Measurements from ENCODE around the gene INTS1.

Gene INTS1

DNA sequence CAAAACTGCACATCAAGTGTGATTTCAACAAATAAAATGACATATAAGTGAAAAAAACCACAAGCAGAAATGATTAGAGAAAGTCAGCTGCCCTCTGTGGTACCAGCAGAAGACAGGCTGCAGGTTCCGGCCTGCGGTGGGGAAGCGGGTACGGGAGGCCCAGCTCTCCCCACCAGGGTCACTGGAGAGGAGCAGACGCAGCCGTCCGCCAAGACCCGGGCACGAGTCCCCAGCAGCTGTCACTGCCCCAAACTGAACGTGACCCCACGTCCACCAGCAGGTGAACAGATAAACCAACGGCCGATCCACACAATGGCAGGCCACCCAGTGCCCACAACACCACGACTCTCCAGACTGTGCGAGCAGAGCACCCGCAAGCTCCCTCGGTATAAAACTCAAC is 28.8 kb downstream of the INTS1 start:
- TF ChIP-seq POLR2A (IDR thresholded peaks at IDR 0.05; ENCODE audit: low read depth, low read length) = no peak
- TF ChIP-seq SPI1 (IDR thresholded peaks at IDR 0.05; ENCODE audit: low read depth, low read length) = no peak
- TF ChIP-seq PAX5 (IDR thresholded peaks at IDR 0.05; ENCODE audit: insufficient read depth, low read length, severe bottlenecking) = no peak
- no peak for TF ChIP-seq POLR2AphosphoS5 (IDR thresholded peaks at IDR 0.05; ENCODE audit: low read depth, low read length)
- TF ChIP-seq POU2F2 (IDR thresholded peaks at IDR 0.05; ENCODE audit: low read depth, low read length) = no peak
- no peak for TF ChIP-seq TAF1 (IDR thresholded peaks at IDR 0.05; ENCODE audit: low read depth, low read length)
- FAIRE-seq (no peak), DNase-seq (ENCODE audit: insufficient read length, low spot score) (no peak)

DNA sequence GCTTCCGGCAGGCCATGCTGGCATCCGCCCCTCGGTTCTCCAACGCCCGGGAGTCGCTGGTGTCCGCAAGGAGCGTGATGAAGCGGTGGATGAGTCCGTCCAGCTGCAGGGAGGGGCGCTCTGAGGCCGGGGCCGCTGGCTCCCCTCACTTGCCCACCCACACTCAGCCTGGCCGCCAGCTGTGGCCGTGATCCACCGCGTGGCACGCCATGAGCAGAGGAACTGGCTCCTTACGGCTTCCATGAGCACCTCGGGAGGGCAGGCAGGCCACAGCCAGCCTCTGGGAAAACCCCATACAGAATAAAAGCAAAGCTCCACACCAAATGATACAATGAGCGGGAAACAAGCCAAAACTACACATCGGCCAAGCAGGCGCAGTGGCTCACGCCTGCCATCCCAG is 29.5 kb downstream of the INTS1 start:
- FAIRE-seq (no peak), DNase-seq (ENCODE audit: insufficient read length, low spot score) (no peak)
- TF ChIP-seq POU2F2 (IDR thresholded peaks at IDR 0.05; ENCODE audit: low read depth, low read length) = no peak
- TF ChIP-seq SPI1 (IDR thresholded peaks at IDR 0.05; ENCODE audit: low read depth, low read length) = no peak
- TF ChIP-seq PAX5 (IDR thresholded peaks at IDR 0.05; ENCODE audit: insufficient read depth, low read length, severe bottlenecking) = no peak
- TF ChIP-seq TAF1 (IDR thresholded peaks at IDR 0.05; ENCODE audit: low read depth, low read length) = no peak
- TF ChIP-seq POLR2A (IDR thresholded peaks at IDR 0.05; ENCODE audit: low read depth, low read length) = no peak
- no peak for TF ChIP-seq POLR2AphosphoS5 (IDR thresholded peaks at IDR 0.05; ENCODE audit: low read depth, low read length)

- FAIRE-seq (peak; percentile 97), DNase-seq (ENCODE audit: insufficient read length, low spot score) (peak; percentile 100)
- TF ChIP-seq TAF1 (IDR thresholded peaks at IDR 0.05; ENCODE audit: low read depth, low read length) = no peak
- no peak for TF ChIP-seq POLR2A (IDR thresholded peaks at IDR 0.05; ENCODE audit: low read depth, low read length)
- no peak for TF ChIP-seq POLR2AphosphoS5 (IDR thresholded peaks at IDR 0.05; ENCODE audit: low read depth, low read length)
- TF ChIP-seq POU2F2 (IDR thresholded peaks at IDR 0.05; ENCODE audit: low read depth, low read length) = no peak
- TF ChIP-seq PAX5 (IDR thresholded peaks at IDR 0.05; ENCODE audit: insufficient read depth, low read length, severe bottlenecking) = no peak
- TF ChIP-seq SPI1 (IDR thresholded peaks at IDR 0.05; ENCODE audit: low read depth, low read length) = no peak
These were observed 30.2 kb downstream of the INTS1 start for GRCh38 chr7:1473864-1474512.

GRCh38 chr7:1470901-1471300 is 33.3 kb downstream of the INTS1 start:
- DNase-seq (ENCODE audit: insufficient read length, low spot score) (no peak), FAIRE-seq (no peak)
- TF ChIP-seq POLR2A (IDR thresholded peaks at IDR 0.05; ENCODE audit: low read depth, low read length) (no peak), POLR2AphosphoS5 (IDR thresholded peaks at IDR 0.05; ENCODE audit: low read depth, low read length) (no peak), POU2F2 (IDR thresholded peaks at IDR 0.05; ENCODE audit: low read depth, low read length) (no peak), PAX5 (IDR thresholded peaks at IDR 0.05; ENCODE audit: insufficient read depth, low read length, severe bottlenecking) (no peak), TAF1 (IDR thresholded peaks at IDR 0.05; ENCODE audit: low read depth, low read length) (no peak), SPI1 (IDR thresholded peaks at IDR 0.05; ENCODE audit: low read depth, low read length) (no peak)

DNA sequence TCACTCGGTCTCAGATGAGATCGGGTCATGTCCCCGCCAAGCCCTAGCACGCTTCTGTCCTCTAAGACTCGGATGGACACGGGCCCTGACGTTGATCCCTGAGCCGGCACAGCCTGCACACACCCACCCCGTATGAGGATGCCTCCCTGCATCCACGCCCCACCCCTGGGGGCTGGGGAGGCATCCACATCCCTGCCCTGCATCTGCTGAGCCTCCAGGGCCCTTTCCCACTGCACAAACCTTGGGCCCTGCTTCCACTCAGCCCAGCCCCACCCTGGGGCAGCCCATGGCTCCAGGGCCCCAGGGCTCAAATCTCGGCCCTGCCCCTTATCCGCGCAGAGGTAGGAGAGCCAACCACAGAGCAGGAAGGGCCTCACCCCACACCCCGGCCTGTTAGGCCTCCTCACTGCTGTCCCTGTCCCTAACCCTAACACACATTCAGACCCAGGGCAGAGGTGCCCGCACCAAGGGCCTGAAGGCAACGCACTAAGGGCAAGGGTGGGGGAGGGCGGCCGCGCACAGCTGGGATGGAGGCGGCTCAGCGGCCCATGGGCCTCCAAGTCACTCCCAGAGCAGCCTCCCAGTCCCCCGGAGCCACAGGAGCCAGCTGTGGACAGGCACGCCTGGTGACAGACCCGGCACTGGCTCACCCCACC is 35.4 kb downstream of the INTS1 start:
- DNase-seq (ENCODE audit: insufficient read length, low spot score) = no peak
- no peak for FAIRE-seq
- no peak for TF ChIP-seq POU2F2 (IDR thresholded peaks at IDR 0.05; ENCODE audit: low read depth, low read length)
- no peak for TF ChIP-seq POLR2A (IDR thresholded peaks at IDR 0.05; ENCODE audit: low read depth, low read length)
- no peak for TF ChIP-seq PAX5 (IDR thresholded peaks at IDR 0.05; ENCODE audit: insufficient read depth, low read length, severe bottlenecking)
- TF ChIP-seq TAF1 (IDR thresholded peaks at IDR 0.05; ENCODE audit: low read depth, low read length) = no peak
- no peak for TF ChIP-seq POLR2AphosphoS5 (IDR thresholded peaks at IDR 0.05; ENCODE audit: low read depth, low read length)
- no peak for TF ChIP-seq SPI1 (IDR thresholded peaks at IDR 0.05; ENCODE audit: low read depth, low read length)

DNA sequence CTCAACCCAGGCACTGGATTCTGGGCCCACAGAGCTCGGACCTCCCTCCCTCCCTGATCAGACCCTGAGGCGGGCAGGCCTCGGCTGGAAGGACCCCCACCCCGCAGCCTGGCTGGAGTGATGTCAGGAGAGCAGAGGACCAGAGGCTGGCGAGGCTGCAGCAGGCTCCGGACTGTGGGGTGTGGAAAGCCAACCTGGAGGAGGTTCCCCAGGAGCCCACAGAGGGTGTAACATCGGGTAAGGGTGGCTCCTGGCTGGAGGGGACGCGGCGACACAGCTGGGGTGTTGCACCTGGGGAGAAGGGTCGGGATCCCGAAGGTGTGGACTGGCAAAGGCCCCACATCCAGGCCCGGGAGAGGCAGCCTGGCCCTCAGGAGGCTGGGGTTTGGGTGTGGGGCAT is 36.0 kb downstream of the INTS1 start:
- DNase-seq (ENCODE audit: insufficient read length, low spot score) (no peak), FAIRE-seq (no peak)
- TF ChIP-seq SPI1 (IDR thresholded peaks at IDR 0.05; ENCODE audit: low read depth, low read length) (no peak), POLR2AphosphoS5 (IDR thresholded peaks at IDR 0.05; ENCODE audit: low read depth, low read length) (no peak), POLR2A (IDR thresholded peaks at IDR 0.05; ENCODE audit: low read depth, low read length) (no peak), POU2F2 (IDR thresholded peaks at IDR 0.05; ENCODE audit: low read depth, low read length) (no peak), TAF1 (IDR thresholded peaks at IDR 0.05; ENCODE audit: low read depth, low read length) (no peak), PAX5 (IDR thresholded peaks at IDR 0.05; ENCODE audit: insufficient read depth, low read length, severe bottlenecking) (no peak)

DNA sequence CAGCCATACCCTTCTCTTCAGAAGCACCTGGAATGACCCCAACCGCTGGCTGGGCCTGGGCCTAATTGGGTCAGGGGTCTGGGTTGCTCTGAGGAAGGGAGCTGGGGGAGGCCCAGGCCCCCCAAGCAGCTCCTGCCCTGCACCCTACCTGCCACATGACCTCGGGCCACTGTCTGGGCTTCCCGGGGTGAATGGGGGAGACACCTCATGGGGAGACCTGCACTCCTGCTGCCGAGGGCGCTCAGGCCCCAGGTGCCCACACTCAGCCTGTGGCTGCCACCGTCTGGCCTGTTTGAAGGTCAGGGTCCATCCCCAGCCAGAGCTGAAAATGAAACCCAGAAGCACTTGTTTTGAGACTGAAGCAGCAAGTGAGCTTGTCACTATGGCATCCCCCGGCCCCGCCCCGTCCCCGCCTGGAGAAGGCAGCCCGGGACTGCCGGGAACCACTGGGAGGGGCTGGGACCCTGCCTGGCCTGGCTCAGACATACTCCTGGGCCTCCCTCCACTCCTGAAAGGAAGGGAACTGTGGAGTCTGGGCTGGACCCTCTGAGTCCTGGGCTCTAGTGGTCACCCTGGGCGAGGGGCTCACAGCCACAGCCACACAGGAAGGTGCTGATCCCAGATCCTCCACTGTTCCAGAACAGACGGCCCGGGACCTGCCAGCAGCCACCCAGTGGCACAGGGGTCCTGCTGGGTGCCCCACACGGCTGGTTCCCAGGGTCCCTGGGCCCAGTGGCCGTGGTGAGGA is 37.5 kb downstream of the INTS1 start:
- no peak for FAIRE-seq
- TF ChIP-seq TAF1 (IDR thresholded peaks at IDR 0.05; ENCODE audit: low read depth, low read length) = no peak
- DNase-seq (ENCODE audit: insufficient read length, low spot score) = no peak

- DNase-seq (ENCODE audit: insufficient read length, low spot score) = no peak
These were observed 39.5 kb downstream of the INTS1 start for GRCh38 chr7:1464694-1465093.

DNA sequence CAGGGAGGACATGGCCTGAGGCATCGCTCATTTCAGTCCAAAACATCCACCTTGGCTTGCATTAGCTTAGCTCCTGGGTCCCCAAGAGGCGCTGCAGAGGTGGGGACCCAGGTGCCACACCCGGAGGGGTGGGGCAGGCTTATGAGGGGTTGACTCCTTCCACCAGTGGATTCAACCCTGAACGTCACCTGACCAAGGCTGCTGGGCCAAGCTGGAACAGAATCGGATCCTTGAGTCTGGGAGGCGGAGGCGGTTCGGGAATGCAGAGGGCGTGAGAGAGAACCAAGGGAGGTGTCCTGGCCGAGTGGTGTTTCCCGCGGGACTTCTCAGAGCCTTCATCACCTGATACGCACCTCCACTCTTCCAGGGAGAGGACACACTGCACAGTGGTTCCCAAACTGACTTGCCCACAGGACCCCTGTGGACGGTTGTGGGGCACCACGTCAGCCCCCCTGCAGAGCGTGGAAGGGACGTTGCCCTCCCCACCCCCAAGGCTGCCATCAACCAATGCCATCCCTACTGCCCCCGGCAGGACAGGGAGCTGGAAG is 40.4 kb downstream of the INTS1 start:
- DNase-seq (ENCODE audit: insufficient read length, low spot score) (no peak), FAIRE-seq (no peak)

More at GRCh38 chr7:1464694-1465093, 39.5 kb downstream of the INTS1 start:
- TF ChIP-seq POU2F2 (IDR thresholded peaks at IDR 0.05; ENCODE audit: low read depth, low read length) (no peak), POLR2AphosphoS5 (IDR thresholded peaks at IDR 0.05; ENCODE audit: low read depth, low read length) (no peak), POLR2A (IDR thresholded peaks at IDR 0.05; ENCODE audit: low read depth, low read length) (no peak), PAX5 (IDR thresholded peaks at IDR 0.05; ENCODE audit: insufficient read depth, low read length, severe bottlenecking) (no peak), TAF1 (IDR thresholded peaks at IDR 0.05; ENCODE audit: low read depth, low read length) (no peak), SPI1 (IDR thresholded peaks at IDR 0.05; ENCODE audit: low read depth, low read length) (no peak)
- no peak for FAIRE-seq

More for the DNA sequence above, 40.4 kb downstream of the INTS1 start:
- TF ChIP-seq TAF1 (IDR thresholded peaks at IDR 0.05; ENCODE audit: low read depth, low read length) (no peak), POLR2A (IDR thresholded peaks at IDR 0.05; ENCODE audit: low read depth, low read length) (no peak), SPI1 (IDR thresholded peaks at IDR 0.05; ENCODE audit: low read depth, low read length) (no peak), POU2F2 (IDR thresholded peaks at IDR 0.05; ENCODE audit: low read depth, low read length) (no peak), PAX5 (IDR thresholded peaks at IDR 0.05; ENCODE audit: insufficient read depth, low read length, severe bottlenecking) (no peak), POLR2AphosphoS5 (IDR thresholded peaks at IDR 0.05; ENCODE audit: low read depth, low read length) (no peak)
